Inflammatory macrophage (primary cell): ENCODE results near the gene SCGB1A1.

Experiments
- DNase-seq, 2 donors: peaks; one replicate each; pipeline ENCODE4 v3.0.0-alpha.2; 2020 to 2022

SCGB1A1 gene

DNA sequence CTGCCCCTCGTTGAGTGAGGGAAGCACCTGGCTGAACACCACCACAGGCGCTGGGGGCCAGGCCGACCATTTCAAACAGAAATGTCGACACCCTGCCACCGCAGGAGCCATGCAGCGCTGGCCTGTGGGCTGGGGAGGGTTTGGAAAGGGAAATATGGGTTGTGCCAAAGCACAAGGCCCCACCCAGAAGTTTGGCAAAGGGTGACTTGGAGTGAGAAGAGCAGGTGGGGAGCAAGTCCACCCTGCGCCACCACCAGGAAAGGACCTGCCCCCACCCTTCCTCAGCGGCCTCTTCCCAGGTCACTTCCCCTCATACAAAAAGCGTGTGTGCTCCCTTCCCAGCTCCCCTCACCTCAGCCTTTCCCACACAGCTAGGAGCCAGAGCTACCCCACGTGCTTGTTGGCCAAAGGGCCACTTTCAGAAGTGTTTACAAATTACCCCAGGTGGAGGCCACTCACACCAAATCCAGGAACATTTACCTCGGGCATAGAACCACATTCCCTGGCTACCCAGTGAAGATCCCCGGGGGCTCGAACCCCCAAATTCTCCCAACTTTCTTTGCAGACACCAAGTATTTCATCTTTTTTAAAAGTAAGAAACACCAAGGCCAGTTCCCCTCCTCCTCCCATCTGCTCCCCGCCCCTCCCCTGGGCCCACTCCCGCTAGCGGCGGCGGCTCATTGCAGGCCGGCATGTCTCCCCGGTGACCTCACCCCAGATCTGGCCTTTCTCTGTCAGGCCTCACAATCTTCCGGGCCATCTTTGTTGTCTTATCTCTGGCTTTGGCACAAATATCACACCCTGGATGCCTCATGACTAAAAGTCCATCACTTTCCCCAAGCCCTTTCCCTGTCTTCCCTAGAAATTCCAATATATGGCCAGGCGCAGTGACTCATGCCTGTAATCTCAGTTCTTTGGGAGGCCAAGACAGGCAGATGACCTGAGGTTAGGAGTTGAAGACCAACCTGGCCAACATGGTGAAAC, 20.5 kb upstream of the SCGB1A1 start:
- DNase-seq, result peak; percentile 26 to 30

DNA sequence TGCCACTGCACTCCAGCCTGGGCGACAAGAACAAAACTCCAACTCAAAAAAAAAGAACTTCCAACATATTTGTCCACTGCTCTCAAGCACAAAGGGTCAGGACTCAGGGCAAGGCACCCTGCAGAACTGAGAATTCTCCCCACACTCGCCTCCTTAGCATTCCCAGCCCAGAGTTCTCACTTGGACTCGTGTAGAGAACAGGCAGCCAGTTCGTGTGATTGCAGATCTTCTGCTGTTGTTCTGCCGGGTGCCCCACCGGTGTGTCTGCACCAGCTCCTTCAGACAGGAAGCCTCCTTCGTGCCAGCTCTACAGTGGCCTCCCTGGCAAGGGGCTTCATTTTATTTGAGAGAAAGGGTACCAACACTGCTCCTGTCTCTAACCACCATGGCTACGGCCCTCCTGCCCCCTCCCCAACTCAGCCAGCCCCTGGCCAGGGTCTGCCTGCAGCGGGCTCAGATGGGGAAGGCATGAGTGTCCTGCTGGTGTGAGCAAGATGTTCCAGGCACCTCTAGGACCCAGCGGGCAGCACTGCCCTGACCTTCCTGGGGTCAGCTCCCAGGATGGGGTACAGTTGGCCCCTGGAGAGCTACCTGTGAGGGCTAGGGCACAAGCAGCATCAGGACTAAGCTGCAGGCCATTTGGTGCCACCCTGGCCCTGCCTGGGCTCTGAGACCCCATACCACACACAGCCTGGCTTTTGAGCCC, 19.5 kb upstream of the SCGB1A1 start:
- DNase-seq, result no peak

DNA sequence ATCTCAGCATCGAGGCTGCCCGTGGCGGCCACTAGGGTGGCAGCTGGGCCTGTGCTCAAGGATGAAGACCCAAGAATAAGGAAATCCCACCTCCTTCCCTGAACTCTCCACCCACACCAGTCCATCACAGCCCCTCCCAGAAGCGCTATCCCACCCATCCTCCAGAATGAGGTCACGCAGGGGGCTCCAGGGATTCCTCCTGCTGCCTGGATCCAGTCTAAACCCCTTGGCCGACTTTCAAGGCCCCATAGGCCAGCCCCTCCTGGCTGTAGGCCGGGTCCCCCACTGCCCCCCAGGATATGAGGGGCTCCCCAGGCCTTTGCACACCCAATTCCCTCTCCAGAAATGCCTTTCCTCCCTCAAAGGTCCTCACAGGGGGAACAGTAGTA, 19.0 kb upstream of the SCGB1A1 start:
- DNase-seq, result no peak

DNA sequence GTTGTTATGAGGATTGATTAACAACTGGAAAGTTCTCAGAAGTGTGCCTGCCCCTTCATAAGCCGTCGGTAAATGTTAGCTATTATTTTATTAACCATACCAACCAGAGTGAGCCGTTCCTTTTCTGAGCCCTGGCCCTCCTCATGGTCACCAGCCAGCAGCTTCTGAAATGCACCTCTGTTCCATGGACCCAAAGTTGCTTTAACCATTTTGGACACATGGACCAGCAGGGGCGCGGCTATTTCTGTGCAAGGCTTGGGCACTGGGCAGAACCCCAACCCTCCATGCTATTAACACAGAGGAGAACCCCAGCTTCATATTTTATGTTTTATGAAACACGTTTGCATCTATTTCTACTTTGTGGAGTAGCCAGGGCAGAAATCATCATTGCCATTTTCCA, 18.6 kb upstream of the SCGB1A1 start:
- no peak for DNase-seq

DNA sequence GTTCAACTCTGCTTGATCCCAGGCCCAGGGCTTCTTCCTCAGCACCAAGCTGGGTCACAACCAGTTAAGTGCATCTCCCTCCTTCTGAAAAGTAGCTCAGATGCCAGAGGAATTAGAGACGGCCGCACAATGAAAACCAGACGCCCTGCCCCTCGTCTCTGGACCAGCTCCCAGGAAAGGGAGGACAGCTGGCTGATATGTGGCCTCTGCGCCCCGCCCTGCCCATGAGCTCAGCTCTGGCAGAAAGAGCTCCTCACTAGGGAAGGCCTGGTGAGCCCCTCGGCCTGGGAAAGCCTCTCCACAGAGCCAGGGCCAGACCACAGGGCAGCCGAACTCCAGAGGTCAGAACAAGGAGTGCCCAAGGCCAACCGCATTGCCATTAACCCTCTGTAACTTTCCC, 18.1 kb upstream of the SCGB1A1 start:
- DNase-seq, result no peak

DNA sequence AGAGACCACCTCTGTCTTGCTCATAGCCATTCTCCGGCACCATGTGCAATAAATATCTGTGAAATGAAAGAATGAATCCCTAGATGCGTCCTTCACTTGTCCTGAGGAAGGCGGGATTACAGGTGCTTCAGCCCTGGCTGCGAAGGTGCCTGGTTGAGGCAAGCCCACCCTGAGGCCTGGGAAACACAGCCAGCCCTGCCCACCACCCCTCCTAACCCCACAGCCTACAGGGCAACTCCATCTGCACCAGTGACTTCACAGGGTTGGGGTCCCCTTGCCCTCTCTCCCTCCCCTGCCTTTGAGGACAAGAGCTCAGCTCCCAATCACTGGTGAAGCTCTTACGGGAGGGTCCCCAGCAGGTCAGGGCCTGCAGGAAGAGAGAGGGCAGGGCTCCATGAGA, 17.5 kb upstream of the SCGB1A1 start:
- no peak for DNase-seq

DNA sequence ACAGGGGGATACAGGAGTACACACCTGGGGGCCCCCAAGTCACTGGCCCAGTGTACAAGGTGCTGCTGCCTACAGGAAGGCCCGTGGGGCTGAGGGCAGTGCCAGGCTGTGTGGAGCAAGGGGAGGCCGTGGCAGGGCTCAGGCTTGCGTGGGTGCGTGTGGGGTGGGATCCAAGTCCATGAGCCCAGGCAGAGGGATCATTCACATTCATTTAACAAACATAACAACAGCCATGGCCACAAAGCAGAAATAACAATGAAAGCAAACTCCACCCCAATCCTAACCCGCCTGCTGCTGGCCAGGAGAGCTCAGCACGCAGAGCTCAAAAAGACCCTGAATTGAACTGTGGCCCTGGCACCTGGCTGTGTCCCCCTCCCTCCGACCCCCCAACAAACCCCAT, 17.0 kb upstream of the SCGB1A1 start:
- no peak for DNase-seq

DNA sequence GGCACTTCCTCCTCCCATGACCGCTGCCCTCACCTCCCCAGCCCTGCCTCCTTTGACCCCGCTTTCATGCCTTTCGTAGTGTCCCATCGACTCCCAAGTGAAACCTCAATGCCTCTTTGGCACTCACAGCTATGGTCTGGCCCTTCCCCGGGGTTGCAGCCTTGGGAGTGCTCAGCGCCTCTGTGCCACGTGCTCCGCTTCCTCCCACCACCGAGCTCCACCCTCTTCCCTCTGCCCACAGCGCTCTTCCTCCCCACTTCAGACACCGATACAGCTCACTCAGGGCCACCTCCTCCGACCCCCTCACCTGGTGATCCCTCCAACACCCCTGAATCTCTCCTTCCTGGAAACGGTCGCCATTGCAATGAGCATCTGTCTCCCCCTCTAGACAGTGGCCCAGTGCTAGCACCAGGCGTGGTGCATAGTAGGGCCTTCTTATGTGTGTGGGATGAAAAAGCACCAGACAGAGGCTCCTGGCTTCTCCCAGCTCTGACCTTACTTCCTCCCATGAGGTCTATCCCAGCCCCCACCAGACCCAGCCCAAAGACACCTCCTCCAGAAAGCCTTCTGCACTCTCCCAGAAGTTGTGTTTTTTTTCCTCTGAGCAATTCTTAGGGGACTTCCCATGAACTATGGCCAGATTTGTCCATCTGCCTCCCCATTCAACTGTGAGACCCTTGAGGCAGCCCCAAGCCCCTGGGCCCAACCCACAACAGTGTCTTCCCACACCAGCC, 16.4 kb upstream of the SCGB1A1 start:
- peak; percentile 53 to 78 for DNase-seq

DNA sequence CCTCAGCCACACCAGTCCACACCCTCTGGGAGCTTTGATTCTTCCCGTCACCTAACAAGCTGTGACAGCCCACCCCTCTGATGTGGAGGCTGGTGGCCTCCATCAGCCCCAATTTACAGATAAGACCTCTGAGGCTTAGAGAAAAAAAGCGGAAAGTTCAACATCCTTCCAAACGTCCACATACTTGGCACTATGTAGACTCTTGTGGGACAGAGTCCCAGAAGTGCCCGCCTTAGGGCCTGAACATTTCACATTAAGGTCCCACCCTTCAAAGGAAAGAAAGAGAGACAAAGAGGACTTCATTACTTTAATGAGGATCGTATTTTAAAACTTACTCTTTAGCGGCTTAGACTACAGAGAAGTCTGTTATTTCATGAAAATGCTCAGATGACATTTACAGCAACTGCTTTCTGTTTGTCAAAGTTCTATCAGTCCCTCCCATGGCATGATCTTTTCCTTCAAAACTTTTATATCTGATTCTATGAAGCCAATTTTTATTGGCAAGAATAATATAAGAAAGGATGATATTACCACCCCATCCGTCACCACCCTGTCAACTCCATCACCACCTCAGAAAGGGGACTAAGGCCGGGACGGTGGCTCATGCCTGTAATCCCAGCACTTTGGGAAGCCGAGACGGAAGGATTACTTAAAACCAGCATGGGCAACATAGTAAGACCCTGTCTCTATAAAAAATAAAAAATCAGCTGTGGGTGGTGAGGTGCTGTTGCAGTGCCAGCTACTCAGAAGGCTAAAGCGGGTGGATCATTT, 15.7 kb upstream of the SCGB1A1 start:
- DNase-seq, result no peak

DNA sequence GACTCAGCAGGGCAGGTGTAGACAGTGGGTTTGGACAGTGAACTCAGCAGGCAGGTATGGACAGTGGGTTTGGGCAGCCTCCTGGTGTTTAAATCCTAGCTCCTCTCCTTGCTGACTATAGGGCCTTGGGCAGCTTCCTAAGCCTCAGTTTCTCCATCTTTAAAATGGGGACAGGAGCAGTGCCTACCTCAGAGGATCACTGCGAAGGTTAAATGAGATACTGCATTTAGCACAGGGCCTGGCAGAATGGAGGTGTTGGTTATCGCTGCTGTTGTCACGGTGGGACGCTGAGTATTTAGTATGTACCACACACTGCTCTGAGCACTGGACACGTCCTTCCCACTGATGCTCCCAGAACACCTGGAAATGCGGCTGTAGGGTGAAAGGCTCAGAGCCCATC, 14.4 kb upstream of the SCGB1A1 start:
- DNase-seq, result no peak

DNA sequence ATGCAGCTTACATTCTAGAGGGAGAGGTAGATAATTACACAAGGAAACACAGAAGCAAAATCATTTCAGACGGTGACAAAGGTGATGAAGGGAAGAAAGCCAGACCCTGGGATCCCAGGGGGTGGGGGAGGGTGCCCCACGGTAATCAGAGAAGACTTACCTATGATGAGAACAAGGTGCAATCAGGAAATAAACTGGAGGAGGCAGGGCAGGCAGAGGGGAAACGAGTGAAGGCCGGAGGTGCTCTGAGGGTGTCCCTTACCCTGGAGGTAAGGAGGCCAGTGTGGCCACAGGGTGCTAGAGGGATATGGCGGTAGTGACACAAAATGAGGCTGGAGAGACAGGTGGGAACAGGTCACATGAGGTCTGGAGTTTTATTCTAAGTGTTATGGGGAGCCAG, 13.9 kb upstream of the SCGB1A1 start:
- DNase-seq, result no peak

DNA sequence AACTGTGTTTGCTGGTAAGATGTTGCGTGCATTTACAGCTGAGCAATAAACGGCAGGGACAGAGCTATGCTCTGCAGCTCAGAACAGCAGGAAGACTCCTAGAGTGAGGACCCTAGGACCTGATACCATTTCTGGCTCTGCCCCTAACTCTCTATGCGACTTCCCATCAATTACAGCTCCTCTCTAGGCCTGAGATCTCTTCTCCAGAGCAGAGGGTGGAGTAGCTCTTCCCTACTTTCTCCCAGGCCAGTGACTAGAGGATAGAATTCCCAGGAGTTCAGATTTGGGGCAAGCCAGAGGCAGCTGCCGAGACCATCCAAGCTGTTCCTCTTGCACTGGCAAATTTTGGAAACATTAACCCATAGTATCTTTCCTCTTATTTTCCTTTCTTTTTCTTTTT, 12.8 kb upstream of the SCGB1A1 start:
- DNase-seq, result no peak

DNA sequence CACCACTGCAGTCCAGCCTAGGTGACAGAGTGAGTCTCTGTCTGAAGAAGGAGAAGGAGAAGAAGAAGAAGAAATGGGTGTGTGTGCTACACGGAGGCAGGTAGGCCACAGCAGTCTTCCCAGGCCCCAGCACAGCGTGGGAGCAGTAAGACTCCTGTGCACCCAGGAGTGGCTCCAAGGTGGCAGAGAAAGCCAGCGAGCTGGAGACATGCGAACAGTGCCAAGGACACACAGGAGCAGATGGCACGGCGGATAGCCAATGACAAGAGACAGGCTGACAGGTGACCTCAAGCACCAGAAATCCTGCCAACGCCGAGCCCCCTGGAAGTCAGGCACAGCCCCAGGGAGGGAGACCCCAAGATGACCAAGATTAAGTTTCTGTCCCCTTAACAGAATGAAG, 9.0 kb upstream of the SCGB1A1 start:
- no peak for DNase-seq

DNA sequence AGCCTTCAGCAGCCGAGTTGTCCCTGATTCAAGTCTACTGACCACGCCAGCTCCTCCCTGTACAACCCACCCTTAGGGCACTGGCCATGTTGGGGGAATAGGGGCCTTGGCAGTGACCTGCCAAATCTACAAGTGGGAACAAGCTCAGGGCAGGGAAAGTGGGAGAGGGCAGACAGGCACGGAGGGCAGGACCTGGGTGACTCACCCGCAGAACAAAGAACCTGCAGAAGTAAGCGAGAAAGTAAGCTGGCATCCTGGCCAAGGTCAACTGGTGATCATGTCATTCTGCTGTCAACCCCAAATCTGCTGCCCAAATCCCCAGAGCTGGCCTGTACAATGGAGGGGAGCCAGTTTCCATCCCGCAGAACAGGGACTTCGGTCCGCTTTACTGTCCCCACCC, 7.9 kb upstream of the SCGB1A1 start:
- DNase-seq, result no peak

DNA sequence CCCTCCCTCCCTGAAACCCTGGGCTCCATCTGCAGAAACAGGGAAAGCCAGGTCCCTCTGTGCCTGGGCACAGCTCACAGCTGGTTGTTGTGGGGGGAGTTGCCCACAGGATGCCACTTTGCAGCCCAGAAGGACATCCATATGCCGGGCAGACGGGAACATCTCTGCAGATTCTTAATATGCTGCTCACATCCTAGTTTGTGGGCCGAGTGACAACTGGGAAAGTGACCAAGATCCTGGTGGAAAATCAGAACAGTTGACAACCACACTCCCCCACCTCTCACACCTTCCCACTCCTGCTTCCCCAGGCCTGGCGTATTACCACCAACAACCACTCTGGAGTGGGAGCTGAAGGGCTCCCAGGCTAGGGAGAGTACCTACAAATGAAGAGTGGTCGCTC, 7.3 kb upstream of the SCGB1A1 start:
- DNase-seq, result no peak

DNA sequence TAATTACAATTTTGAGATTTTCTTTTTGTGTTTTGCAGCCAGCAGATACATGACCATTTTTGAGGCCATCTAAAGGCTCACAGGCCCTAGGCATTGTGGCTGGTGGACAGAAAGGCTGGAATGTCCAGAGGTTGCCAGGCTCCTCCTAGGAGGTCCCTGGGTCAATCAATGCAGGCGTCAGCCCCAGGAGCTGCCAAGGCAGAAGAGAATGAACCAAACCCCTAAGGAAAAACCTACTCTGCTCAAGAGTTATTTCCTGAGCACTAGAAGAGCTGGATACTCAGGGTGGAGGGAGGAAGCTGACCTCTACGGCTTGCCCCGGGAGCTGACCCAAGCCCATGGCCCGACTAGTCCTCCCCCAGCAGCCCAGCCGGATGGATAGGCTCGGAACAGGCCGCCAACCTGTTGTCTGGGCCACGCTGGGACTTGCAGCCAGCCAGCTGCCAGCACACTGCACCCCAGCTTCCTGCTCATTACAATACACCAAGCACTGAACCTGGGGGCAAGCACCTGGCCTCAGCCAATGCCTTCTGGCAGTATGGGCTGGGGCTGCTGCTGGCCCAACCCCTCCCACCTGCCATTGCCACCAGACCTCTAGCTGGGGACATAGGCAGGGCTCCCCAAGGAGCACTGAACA, 5.7 kb upstream of the SCGB1A1 start:
- DNase-seq, result no peak

DNA sequence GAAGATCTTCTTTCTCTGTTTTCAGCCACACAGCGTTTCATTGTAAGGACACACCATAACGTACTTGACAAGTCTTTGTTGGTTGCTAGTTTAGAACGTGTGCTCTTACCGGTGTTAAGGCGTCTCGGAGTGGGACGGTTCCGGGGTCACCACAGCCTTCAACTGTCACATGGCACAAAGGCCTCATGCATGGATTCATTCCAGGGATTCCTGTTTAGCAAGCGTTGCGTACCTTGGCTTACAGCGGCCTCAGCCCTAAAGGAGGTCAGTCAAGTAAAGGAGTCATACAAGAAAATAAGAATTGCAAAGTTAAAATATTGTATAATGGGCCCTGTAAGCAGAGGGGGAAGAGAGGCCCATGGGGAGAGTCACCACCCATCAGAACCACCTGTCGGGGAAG, 2.2 kb upstream of the SCGB1A1 start:
- no peak for DNase-seq

DNA sequence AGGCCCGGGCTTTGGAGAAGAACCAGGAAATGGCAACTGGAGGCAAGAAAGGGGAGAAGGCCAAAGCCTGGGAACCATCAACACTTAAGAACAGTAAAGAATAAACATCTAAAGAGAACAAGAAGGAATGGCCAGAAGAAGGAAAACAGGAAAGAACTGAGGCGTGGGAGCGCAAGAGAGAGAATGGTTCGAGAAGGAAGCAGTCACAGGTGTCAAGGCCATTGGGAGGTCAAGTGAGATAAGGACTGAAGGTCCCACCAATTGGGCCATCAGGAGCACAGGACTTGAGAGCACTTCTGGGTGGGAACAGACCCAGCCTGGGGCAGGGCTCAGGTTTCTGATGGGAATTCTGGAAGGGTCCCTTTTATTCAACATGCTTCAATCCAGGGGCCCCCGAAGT, 697 bp upstream of the SCGB1A1 start:
- no peak for DNase-seq

DNA sequence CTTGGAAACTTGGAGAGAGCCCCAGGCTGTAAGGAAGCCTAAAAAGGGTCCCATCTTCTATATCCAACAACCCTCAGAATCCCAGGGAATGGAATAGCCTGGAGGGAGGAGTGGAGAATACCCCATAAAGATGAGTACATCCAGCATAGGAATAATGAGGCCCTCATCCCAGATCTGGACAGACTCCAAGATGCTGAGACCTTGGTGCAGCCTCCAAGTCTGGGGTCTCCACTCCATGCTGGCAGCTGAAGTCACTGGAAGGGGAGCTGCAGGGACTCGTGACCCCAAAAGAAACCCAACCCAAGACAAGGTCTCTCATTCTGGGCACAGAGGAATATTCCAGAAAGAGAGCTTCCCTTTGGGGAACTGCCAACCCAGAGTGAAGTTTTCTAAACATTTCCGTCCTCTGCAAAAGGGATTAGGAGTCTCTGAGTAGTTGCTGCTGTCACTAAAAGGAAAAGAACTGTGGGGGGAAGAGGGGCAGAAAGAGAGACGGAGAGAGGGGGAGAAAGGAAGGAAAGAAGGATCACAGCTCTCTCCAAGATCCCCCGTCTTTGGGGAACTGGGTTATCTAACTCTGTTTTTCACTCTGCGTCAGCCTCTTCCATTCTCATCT, 589 bp downstream of the SCGB1A1 start:
- no peak for DNase-seq

DNA sequence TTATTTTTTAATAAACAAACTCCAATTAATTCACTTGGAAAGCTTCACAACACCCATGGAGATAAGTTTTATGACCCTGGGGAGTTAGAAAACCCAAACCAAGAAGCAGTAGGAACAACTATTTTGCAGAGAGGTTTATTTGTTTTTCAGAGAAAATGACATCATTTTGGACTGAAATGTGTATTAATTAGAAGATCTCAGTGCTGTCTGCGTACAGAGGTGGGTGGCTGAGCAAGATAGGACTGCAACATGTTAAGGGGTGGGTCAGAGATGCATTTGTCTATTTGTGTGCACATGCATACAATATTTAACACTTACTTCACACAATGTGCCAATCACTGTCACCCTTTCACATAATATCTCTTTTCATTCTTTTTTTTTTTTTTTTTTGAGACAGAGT, 1.1 kb downstream of the SCGB1A1 start:
- no peak for DNase-seq

DNA sequence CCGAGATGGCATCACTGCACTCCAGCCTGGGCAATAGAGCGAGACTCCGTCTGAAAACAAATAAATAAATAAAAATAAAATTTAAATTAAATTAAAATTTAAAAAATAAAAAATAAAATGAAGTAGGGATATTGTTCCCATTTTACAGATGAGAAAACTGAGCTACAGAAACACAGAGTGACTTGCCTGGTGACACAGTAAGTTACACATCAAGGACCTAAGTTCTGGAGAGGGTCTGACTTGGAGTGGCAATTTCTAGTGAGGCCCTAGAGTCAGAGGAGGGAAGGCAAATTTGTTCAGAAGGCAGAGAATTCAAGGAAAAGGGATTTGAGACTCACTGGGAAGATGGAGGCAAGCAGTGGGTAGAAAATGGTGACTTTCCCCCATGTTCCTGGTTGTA, 2.0 kb downstream of the SCGB1A1 start:
- no peak for DNase-seq

DNA sequence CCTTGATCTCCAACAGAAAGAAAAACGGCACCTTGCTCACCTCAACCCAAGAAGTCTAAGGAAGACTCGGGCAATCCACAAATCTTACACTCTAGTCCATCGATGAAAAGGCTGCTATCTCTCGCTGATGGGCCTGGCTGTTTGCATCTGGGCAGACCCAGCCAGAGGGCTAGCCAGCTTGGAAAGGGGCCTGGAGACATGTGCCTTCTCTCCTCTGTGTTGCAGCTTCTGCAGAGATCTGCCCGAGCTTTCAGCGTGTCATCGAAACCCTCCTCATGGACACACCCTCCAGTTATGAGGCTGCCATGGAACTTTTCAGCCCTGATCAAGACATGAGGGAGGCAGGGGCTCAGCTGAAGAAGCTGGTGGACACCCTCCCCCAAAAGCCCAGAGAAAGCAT, 3.2 kb downstream of the SCGB1A1 start:
- no peak for DNase-seq
